Karpas-422 (cell line): Measurements from ENCODE around the gene BTC. TPM values are rescaled to one million over a fixed set of nuclear protein-coding genes. Genes with fewer than 3 reads are reported as not detected.

Source experiments
- DNase-seq: peaks from one replicate; pipeline ENCODE4 v3.0.0-alpha.2; 2015
- H2AFZ ChIP-seq: fragments of 200-600 bp; sonication (generic); 2 replicates; pipeline ENCODE4 v1.6.1; 2014; ENCODE audit warnings: antibody characterized with exemption, low read length, mixed read lengths
- H3K27ac ChIP-seq: fragments of 200-600 bp; sonication (generic); 2 replicates; pipeline ENCODE4 v1.5.1; 2014; ENCODE audit warnings: mild to moderate bottlenecking, low read length, moderate library complexity
- H3K27me3 ChIP-seq: fragments of 200-600 bp; sonication (generic); 2 replicates; pipeline ENCODE4 v1.6.1; 2014; ENCODE audit warnings: low read length, mixed read lengths
- H3K36me3 ChIP-seq: fragments of 200-600 bp; sonication (generic); 2 replicates; pipeline ENCODE4 v1.6.1; 2014; ENCODE audit warnings: low read length, mixed read lengths; ENCODE audit not compliant: insufficient read depth
- H3K4me1 ChIP-seq: fragments of 200-600 bp; sonication (generic); 2 replicates; pipeline ENCODE4 v1.6.1; 2014; ENCODE audit warnings: mild to moderate bottlenecking, low read length, mixed read lengths
- H3K4me2 ChIP-seq: fragments of 200-600 bp; sonication (generic); 2 replicates; pipeline ENCODE4 v1.6.1; 2014; ENCODE audit warnings: low read length, low read depth, mild to moderate bottlenecking; ENCODE audit not compliant: poor library complexity, severe bottlenecking
- H3K4me3 ChIP-seq: fragments of 200-600 bp; sonication (generic); 2 replicates; pipeline ENCODE4 v1.5.1; 2014; ENCODE audit warnings: mild to moderate bottlenecking, antibody characterized with exemption, low read length, mixed read lengths
- H3K79me2 ChIP-seq: fragments of 200-600 bp; sonication (generic); 2 replicates; pipeline ENCODE4 v1.6.1; 2014; ENCODE audit warnings: mild to moderate bottlenecking, low read length, mixed read lengths
- H3K9ac ChIP-seq: fragments of 200-600 bp; sonication (generic); 2 replicates; pipeline ENCODE4 v1.6.0; 2014; ENCODE audit warnings: low read length
- H3K9me2 ChIP-seq: fragments of 200-600 bp; sonication (generic), shearing (Covaris generic); replicated peaks from 2 replicates; pipeline ENCODE4 v1.6.0; 2014; ENCODE audit warnings: mild to moderate bottlenecking, low read length, moderate library complexity; ENCODE audit not compliant: insufficient read depth
- H3K9me3 ChIP-seq: fragments of 300-700, 200-600 bp; sonication (generic); 2 replicates; pipeline ENCODE4 v1.6.1; 2014; ENCODE audit warnings: low read length, mixed read lengths
- H4K20me1 ChIP-seq: fragments of 200-600 bp; sonication (generic); 2 replicates; pipeline ENCODE4 v1.6.1; 2014; ENCODE audit warnings: mild to moderate bottlenecking, antibody characterized with exemption, low read length, low read depth; ENCODE audit not compliant: insufficient read depth
- total RNA-seq: library from RNA; depleted of rRNA; stranded (reverse); fragments of >200 nt; shearing (Covaris generic); gene quantifications from 2 replicates; pipeline ENCODE4 v1.2.3, GENCODE V29; 2014; ENCODE audit warnings: low replicate concordance

Gene BTC
- total RNA-seq, 1 experiment from 2014 or later = not detected

DNA sequence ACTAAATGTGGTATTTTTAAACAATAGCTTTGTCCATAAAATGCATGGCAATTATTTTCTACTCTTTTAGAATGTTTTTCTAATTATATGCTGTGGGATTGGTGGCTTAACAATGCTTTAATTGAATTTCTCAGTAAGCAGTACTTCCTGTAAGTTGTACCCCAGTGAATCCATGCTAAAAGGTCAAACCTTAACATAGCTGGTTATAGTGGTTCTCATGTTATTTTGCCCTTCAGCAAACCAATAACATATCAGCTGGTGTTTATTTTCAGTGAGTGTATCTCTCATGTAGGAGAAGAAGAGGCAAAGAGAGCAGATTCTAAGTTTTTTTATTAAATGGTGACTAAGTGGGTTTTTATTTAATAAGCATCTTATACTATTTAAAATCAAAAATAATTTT, 41.5 kb downstream of the BTC start:
- peaks cover 7% of the 10 kb centered on the region for H3K4me1 ChIP-seq
- no peaks in the 10 kb centered on the region for H3K36me3 ChIP-seq
- H3K27me3 ChIP-seq = 0 out of 2 replicates have a peak, but pooled peaks cover 2% of the 10 kb centered on the region
- H3K9me3 ChIP-seq = no peaks in the 10 kb centered on the region
- no peak overlapping the region for H3K9ac ChIP-seq
- no peak overlapping the region for H3K4me3 ChIP-seq
- no peak overlapping the region for H3K27ac ChIP-seq
- no peaks in the 10 kb centered on the region for H4K20me1 ChIP-seq
- no peak overlapping the region for H2AFZ ChIP-seq
- H3K4me2 ChIP-seq = no peak overlapping the region
- H3K79me2 ChIP-seq = no peaks in the 10 kb centered on the region
- no peaks in the 10 kb centered on the region for H3K9me2 ChIP-seq
- DNase-seq = no peak

DNA sequence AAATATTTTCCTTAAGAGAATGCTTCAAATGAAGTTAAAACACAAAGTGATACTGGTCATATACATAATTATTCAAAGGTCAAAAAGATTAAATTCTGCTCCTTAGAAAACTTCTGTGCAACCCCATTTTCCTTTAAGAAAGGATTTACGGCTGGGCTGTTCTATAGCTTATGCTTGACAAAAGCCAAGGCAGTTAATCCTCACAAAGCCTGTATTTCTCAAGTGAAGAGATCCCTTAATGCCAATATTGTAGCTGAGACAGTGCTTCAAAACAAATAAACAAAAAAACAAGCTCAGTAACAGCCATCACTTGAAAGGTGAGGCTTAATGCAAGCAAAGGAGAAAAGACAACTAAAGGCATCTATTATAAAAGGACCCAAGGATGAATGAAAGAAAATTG, 42.5 kb downstream of the BTC start:
- DNase-seq = no peak
- H3K36me3 ChIP-seq = no peaks in the 10 kb centered on the region
- H3K9me3 ChIP-seq = no peaks in the 10 kb centered on the region
- no peak overlapping the region for H2AFZ ChIP-seq
- H4K20me1 ChIP-seq = no peaks in the 10 kb centered on the region
- H3K4me1 ChIP-seq = peaks cover 7% of the 10 kb centered on the region
- H3K9me2 ChIP-seq = no peaks in the 10 kb centered on the region
- no peaks in the 10 kb centered on the region for H3K27me3 ChIP-seq
- no peak overlapping the region for H3K27ac ChIP-seq
- H3K9ac ChIP-seq = no peak overlapping the region
- H3K4me3 ChIP-seq = no peak overlapping the region
- H3K4me2 ChIP-seq = no peak overlapping the region
- no peaks in the 10 kb centered on the region for H3K79me2 ChIP-seq

DNA sequence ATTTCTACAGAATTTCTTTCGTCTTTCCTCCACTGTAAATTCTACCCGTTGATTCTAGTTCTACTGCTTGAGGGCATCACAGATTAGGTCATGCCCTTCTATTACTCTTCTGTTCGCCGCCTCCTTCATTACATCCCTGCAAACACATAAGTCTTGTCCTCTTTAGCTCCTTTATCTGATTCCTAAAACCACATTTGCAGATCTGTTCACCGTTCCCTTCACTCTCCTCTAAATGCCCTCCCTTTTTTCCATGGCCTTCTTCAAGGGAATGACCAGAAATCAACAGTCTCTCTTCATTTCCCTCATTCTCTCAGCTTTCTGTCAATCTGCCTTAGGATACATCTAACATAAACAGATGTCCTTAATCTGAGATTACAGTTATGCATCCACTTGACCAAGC, 43.1 kb downstream of the BTC start:
- Histone ChIP-seq H3K79me2 (no peaks in the 10 kb centered on the region), H2AFZ (no peak overlapping the region), H3K36me3 (no peaks in the 10 kb centered on the region), H3K27ac (no peak overlapping the region), H3K9ac (no peak overlapping the region), H3K4me2 (no peak overlapping the region), H4K20me1 (no peaks in the 10 kb centered on the region), H3K4me1 (peaks cover 7% of the 10 kb centered on the region), H3K9me3 (no peaks in the 10 kb centered on the region), H3K27me3 (no peaks in the 10 kb centered on the region), H3K9me2 (no peaks in the 10 kb centered on the region), H3K4me3 (no peak overlapping the region)
- no peak for DNase-seq

DNA sequence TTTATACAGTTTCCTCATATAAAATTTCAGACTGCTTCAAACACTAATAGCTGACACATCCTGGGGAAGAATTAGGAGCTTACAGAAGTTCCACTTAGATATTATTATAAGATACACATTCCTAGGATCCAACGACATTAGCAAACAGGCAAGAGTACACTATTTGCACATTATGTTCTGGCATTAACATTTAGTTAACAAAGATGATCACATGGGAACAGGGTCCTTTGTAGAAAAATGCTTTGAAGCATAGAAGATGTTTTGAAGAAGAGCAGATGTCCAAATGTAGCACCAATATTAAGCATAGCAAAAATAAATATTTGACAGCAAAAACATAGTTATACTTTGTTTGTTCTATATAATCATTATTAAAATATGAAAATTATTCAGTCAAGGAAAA, 52.1 kb downstream of the BTC start:
- Histone ChIP-seq H3K27me3 (no peaks in the 10 kb centered on the region), H3K4me1 (no peaks in the 10 kb centered on the region), H3K4me3 (no peak overlapping the region), H3K4me2 (no peak overlapping the region), H4K20me1 (no peaks in the 10 kb centered on the region), H3K9ac (no peak overlapping the region), H3K9me2 (no peaks in the 10 kb centered on the region), H3K79me2 (no peaks in the 10 kb centered on the region), H3K36me3 (no peaks in the 10 kb centered on the region), H3K9me3 (no peaks in the 10 kb centered on the region), H3K27ac (no peak overlapping the region), H2AFZ (no peak overlapping the region)
- no peak for DNase-seq

DNA sequence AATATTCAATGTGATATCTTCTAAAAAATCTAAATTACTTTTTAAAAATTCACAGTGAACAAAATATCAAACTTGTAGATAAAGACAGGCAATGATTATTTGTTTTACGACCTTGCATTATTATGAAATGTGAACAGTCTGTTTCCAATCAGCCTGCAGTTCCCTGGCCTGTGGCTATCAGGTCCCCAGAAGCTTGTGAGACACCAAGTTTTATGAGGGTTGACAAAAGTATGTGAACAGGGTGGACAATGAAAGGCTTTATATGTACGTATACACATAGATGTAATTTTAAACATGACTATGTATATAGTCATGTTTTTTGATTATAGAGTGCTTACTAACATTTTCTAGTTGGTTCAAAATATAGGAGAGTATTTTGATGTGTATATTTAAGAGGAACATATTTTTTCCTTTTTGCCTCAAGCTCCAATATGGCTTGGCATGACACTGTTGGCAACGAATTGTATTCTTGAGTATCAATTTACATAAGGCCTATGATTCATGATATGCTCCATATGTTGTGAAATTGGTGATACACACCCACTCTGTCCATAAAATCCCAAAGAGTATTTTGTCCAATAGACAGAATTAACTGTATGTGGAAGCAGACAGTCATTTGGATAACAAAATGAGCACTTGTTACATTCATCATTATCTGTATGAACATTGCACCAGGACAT, 55.7 kb downstream of the BTC start:
- H4K20me1 ChIP-seq = no peaks in the 10 kb centered on the region
- H3K9ac ChIP-seq = no peak overlapping the region
- no peak for DNase-seq
- H3K4me1 ChIP-seq = no peaks in the 10 kb centered on the region
- no peak overlapping the region for H3K27ac ChIP-seq
- no peaks in the 10 kb centered on the region for H3K27me3 ChIP-seq
- no peaks in the 10 kb centered on the region for H3K9me3 ChIP-seq
- H3K9me2 ChIP-seq = no peaks in the 10 kb centered on the region
- no peaks in the 10 kb centered on the region for H3K36me3 ChIP-seq
- no peak overlapping the region for H3K4me2 ChIP-seq
- no peaks in the 10 kb centered on the region for H3K79me2 ChIP-seq
- H2AFZ ChIP-seq = no peak overlapping the region
- H3K4me3 ChIP-seq = no peak overlapping the region

DNA sequence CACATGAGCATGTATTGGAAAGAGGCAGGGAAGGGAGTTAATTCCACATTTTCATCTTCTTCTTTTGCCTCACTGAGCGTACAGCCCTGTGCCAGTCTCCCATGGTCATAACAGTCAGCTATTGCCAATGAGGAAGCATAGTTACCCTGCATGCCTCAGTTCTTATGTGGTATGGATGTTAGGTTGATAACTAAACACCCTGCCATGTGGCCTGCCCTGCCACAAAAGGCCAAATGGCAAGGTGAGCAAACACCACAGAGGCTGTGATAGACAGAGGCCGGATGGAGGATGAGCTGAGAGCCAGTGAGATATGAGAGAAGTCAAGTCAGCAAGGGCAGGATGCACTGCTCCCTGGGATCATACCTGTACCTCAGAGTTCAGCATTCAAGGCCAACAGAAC, 59.3 kb downstream of the BTC start:
- Histone ChIP-seq H3K27me3 (no peaks in the 10 kb centered on the region), H3K4me1 (no peaks in the 10 kb centered on the region), H3K79me2 (no peaks in the 10 kb centered on the region), H4K20me1 (no peaks in the 10 kb centered on the region), H3K36me3 (no peaks in the 10 kb centered on the region), H3K9ac (no peak overlapping the region), H3K9me3 (no peaks in the 10 kb centered on the region), H3K27ac (no peak overlapping the region), H3K4me3 (no peak overlapping the region), H3K4me2 (no peak overlapping the region), H2AFZ (no peak overlapping the region), H3K9me2 (no peaks in the 10 kb centered on the region)
- no peak for DNase-seq

DNA sequence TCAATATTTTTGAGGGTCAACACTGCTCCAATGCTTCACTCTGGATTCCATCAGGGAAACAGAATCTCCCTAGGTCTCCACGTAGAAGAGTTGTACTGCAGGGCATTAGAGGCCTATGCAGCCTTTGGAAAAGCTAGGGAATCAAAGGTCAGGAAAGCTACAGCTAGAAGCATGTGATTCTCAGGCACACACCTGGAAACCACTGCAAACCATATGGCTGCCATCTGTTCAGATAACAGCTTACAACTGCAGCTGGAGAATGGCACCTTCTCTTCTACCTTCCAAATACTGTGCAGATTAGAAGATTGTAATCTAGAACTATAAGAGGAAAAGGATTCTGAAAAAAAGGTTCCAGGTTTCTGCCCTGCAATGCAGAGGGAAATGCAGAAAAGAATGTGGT, 60.6 kb downstream of the BTC start:
- Histone ChIP-seq H3K4me3 (no peak overlapping the region), H3K9me2 (no peaks in the 10 kb centered on the region), H3K4me1 (no peaks in the 10 kb centered on the region), H3K9me3 (no peaks in the 10 kb centered on the region), H3K4me2 (no peak overlapping the region), H3K27me3 (no peaks in the 10 kb centered on the region), H4K20me1 (no peaks in the 10 kb centered on the region), H3K9ac (no peak overlapping the region), H3K36me3 (no peaks in the 10 kb centered on the region), H3K27ac (no peak overlapping the region), H2AFZ (no peak overlapping the region), H3K79me2 (no peaks in the 10 kb centered on the region)
- DNase-seq = no peak

DNA sequence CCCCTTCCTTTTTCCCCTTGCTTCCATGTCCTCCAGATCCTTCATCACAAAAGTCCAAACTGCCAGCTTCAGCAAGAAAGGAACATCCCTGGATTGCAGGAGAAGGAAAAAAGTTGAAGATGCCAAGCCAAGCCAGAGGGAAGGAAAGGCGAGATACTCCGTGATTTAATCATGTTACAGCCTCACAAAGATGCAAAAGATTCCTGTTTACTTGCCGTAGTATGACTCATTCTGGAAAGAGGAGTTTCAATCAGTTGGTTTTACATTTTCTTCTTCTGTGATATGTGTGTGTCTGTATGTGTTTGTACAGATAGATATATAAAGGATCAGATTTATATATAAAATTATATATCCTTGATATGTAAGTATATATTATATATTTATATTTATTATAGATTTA, 69.3 kb downstream of the BTC start:
- H4K20me1 ChIP-seq = no peaks in the 10 kb centered on the region
- no peaks in the 10 kb centered on the region for H3K4me1 ChIP-seq
- H3K4me2 ChIP-seq = no peak overlapping the region
- no peaks in the 10 kb centered on the region for H3K9me3 ChIP-seq
- H2AFZ ChIP-seq = no peak overlapping the region
- no peaks in the 10 kb centered on the region for H3K9me2 ChIP-seq
- no peak overlapping the region for H3K4me3 ChIP-seq
- H3K79me2 ChIP-seq = no peaks in the 10 kb centered on the region
- H3K9ac ChIP-seq = no peak overlapping the region
- no peak overlapping the region for H3K27ac ChIP-seq
- H3K27me3 ChIP-seq = 0 out of 2 replicates have a peak, but pooled peaks cover 3% of the 10 kb centered on the region
- H3K36me3 ChIP-seq = no peaks in the 10 kb centered on the region
- no peak for DNase-seq

DNA sequence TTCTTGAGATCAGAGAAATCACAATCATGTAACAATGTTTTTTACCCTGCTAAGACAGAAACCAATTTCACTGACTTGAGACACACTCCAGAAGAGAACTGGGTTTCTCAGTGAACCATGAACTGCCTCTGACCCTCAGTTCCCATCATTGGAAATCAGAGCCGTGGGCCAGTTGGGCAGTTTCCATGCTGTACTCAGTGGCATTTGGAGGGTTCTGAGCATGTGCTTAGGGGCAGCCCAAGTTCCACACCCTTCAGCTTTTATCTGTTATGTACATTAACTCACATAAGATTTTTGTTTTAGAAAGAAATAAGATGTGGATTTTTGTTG, 77.9 kb downstream of the BTC start:
- Histone ChIP-seq H4K20me1 (no peaks in the 10 kb centered on the region), H3K9me3 (no peaks in the 10 kb centered on the region), H3K36me3 (no peaks in the 10 kb centered on the region)

More for the DNA sequence above, 77.9 kb downstream of the BTC start:
- Histone ChIP-seq H3K79me2 (no peaks in the 10 kb centered on the region), H3K4me3 (no peak overlapping the region), H3K4me2 (no peak overlapping the region), H3K9ac (no peak overlapping the region), H2AFZ (no peak overlapping the region), H3K27ac (no peak overlapping the region), H3K27me3 (no peaks in the 10 kb centered on the region), H3K4me1 (no peaks in the 10 kb centered on the region), H3K9me2 (no peaks in the 10 kb centered on the region)
- DNase-seq = no peak
